ENCODE data around the gene LRP5.

LRP5 gene

DNA sequence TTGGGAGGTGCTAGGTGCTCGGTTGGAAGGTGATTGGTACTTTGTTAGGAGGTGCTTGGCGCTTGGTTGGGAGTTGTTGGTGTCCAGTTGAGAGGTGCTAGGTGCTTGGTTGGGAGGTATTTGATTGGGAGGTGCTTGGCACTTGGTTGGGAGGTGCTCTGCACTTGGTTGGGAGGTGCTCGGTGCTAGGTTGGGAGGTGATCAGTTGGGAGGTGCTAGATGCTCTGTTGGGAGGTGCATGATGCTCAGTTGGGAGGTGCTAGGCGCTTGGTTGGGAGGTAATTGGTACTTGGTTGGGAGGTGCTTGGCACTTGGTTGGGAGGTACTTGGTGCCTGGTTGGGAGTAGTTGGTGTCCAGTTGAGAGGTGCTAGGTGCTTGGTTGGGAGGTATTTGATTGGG is 40.2 kb downstream of the LRP5 start:
- Histone ChIP-seq H3K4me3 (ENCODE audit: low read length) (no peak overlapping the region), H2BK5ac (ENCODE audit: low read length) (no peak overlapping the region), H4K5ac (ENCODE audit: low read length) (no peak overlapping the region), H3K4me2 (ENCODE audit: low read length) (no peak overlapping the region), H2AK5ac (ENCODE audit: low read length) (no peak overlapping the region), H3K79me1 (ENCODE audit: low read length) (peaks cover 2% of the 10 kb centered on the region), H3K23ac (ENCODE audit: low read length) (no peak overlapping the region), H2BK120ac (ENCODE audit: low read depth, low read length) (no peak overlapping the region), H3K56ac (ENCODE audit: low read length) (no peak overlapping the region), H3K4me1 (ENCODE audit: control insufficient read depth, low read depth, low read length) (no peaks in the 10 kb centered on the region), H3K27me3 (ENCODE audit: insufficient read depth, low read length, poor library complexity) (no peaks in the 10 kb centered on the region), H3K18ac (ENCODE audit: low read length) (no peak overlapping the region), H3K4ac (ENCODE audit: low read depth, low read length) (no peak overlapping the region), H3K79me2 (ENCODE audit: control insufficient read depth, insufficient read depth, low read length) (no peaks in the 10 kb centered on the region), H3K9ac (ENCODE audit: low read length) (no peak overlapping the region), H3K36me3 (ENCODE audit: control insufficient read depth, insufficient read depth, low read length) (no peaks in the 10 kb centered on the region), H4K8ac (ENCODE audit: low read depth, low read length) (no peak overlapping the region), H3K27ac (ENCODE audit: low read depth, low read length) (no peak overlapping the region), H2BK15ac (replicated peaks; ENCODE audit: low read depth) (no peak overlapping the region)
- no peak for DNase-seq
- WGBS (ENCODE audit: extremely low coverage, insufficient coverage, low lambda C conversion rate) = no CpG with 5 or more reads among the region's 4 CpGs

DNA sequence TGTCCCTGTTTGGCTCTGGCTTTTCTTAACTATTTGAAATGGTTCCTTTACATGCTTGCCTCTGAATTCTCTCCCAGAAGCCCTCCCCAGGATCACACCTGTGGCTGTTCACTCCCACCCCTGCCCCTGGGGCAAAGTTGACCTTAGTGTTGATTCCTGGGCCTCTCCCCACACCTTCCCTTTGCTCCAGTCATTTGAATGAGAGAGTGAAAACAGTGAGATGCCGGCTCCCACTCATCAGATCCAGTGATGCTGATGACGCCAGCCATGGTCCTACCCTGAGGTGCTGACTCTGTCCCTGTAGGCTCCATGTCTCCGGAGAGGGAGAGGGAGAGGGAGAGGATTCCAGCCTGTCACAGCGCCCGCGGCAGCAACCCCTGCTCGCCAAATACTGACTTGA is 40.7 kb downstream of the LRP5 start:
- H3K27ac ChIP-seq (ENCODE audit: low read depth, low read length) = no peak overlapping the region
- no peaks in the 10 kb centered on the region for H3K79me2 ChIP-seq (ENCODE audit: control insufficient read depth, insufficient read depth, low read length)

DNA sequence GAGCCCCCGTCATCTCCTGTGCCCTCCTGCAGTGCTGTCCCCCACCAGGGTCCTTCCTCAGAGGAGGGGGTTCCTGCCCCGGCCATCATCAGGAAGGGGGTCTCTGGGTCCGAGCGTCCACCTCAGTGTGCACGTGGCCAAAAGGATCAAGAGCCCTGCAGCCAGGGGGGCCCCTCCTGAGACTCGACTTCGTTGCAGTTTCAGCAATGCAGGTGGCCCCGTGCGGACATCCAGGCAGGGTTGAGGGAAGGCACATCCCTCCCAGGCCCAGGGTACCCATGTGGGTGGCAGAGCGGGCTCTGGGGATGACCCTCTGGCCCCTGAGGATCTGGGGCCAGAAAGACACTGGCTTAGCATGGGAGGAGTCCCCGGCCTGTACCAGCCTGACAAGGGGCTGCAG is 41.3 kb downstream of the LRP5 start:
- no peaks in the 10 kb centered on the region for H3K27me3 ChIP-seq (ENCODE audit: insufficient read depth, low read length, poor library complexity)
- no peak overlapping the region for H3K4me3 ChIP-seq (ENCODE audit: low read length)
- H2BK120ac ChIP-seq (ENCODE audit: low read depth, low read length) = no peak overlapping the region
- H3K79me1 ChIP-seq (ENCODE audit: low read length) = peaks cover 2% of the 10 kb centered on the region
- no peak overlapping the region for H3K18ac ChIP-seq (ENCODE audit: low read length)
- DNase-seq = no peak
- H3K23ac ChIP-seq (ENCODE audit: low read length) = no peak overlapping the region
- peaks cover 1% of the 10 kb centered on the region for H3K36me3 ChIP-seq (ENCODE audit: control insufficient read depth, insufficient read depth, low read length)
- no CpG with 5 or more reads among the region's 11 CpGs for WGBS (ENCODE audit: extremely low coverage, insufficient coverage, low lambda C conversion rate)
- H3K56ac ChIP-seq (ENCODE audit: low read length) = no peak overlapping the region
- no peak overlapping the region for H4K8ac ChIP-seq (ENCODE audit: low read depth, low read length)
- no peaks in the 10 kb centered on the region for H3K79me2 ChIP-seq (ENCODE audit: control insufficient read depth, insufficient read depth, low read length)
- no peaks in the 10 kb centered on the region for H3K4me1 ChIP-seq (ENCODE audit: control insufficient read depth, low read depth, low read length)
- no peak overlapping the region for H2AK5ac ChIP-seq (ENCODE audit: low read length)
- H3K9ac ChIP-seq (ENCODE audit: low read length) = no peak overlapping the region
- no peak overlapping the region for H3K27ac ChIP-seq (ENCODE audit: low read depth, low read length)
- no peak overlapping the region for H2BK15ac ChIP-seq (replicated peaks; ENCODE audit: low read depth)
- H2BK5ac ChIP-seq (ENCODE audit: low read length) = no peak overlapping the region
- H4K5ac ChIP-seq (ENCODE audit: low read length) = no peak overlapping the region
- H3K4ac ChIP-seq (ENCODE audit: low read depth, low read length) = no peak overlapping the region
- no peak overlapping the region for H3K4me2 ChIP-seq (ENCODE audit: low read length)

More for the DNA sequence above, 40.7 kb downstream of the LRP5 start:
- no peak overlapping the region for H2AK5ac ChIP-seq (ENCODE audit: low read length)
- H3K79me1 ChIP-seq (ENCODE audit: low read length) = peaks cover 2% of the 10 kb centered on the region
- H3K9ac ChIP-seq (ENCODE audit: low read length) = no peak overlapping the region
- no CpG with 5 or more reads among the region's 7 CpGs for WGBS (ENCODE audit: extremely low coverage, insufficient coverage, low lambda C conversion rate)
- no peak overlapping the region for H3K4me2 ChIP-seq (ENCODE audit: low read length)
- H3K4me3 ChIP-seq (ENCODE audit: low read length) = no peak overlapping the region
- no peak overlapping the region for H2BK15ac ChIP-seq (replicated peaks; ENCODE audit: low read depth)
- no peak overlapping the region for H3K23ac ChIP-seq (ENCODE audit: low read length)
- no peak overlapping the region for H4K5ac ChIP-seq (ENCODE audit: low read length)
- no peaks in the 10 kb centered on the region for H3K36me3 ChIP-seq (ENCODE audit: control insufficient read depth, insufficient read depth, low read length)
- no peaks in the 10 kb centered on the region for H3K27me3 ChIP-seq (ENCODE audit: insufficient read depth, low read length, poor library complexity)
- no peak for DNase-seq
- H3K56ac ChIP-seq (ENCODE audit: low read length) = no peak overlapping the region
- H3K18ac ChIP-seq (ENCODE audit: low read length) = no peak overlapping the region
- no peak overlapping the region for H3K4ac ChIP-seq (ENCODE audit: low read depth, low read length)
- no peaks in the 10 kb centered on the region for H3K4me1 ChIP-seq (ENCODE audit: control insufficient read depth, low read depth, low read length)
- H2BK120ac ChIP-seq (ENCODE audit: low read depth, low read length) = no peak overlapping the region
- no peak overlapping the region for H4K8ac ChIP-seq (ENCODE audit: low read depth, low read length)
- H2BK5ac ChIP-seq (ENCODE audit: low read length) = no peak overlapping the region

- H3K56ac ChIP-seq (ENCODE audit: low read length) = peak overlapping the region; percentile 15
- no peak overlapping the region for H3K18ac ChIP-seq (ENCODE audit: low read length)
- peak; percentile 59 for DNase-seq
- peaks cover 3% of the 10 kb centered on the region for H3K36me3 ChIP-seq (ENCODE audit: control insufficient read depth, insufficient read depth, low read length)
- H3K4ac ChIP-seq (ENCODE audit: low read depth, low read length) = no peak overlapping the region
- H2AK5ac ChIP-seq (ENCODE audit: low read length) = no peak overlapping the region
- no peak overlapping the region for H3K9ac ChIP-seq (ENCODE audit: low read length)
- no peak overlapping the region for H2BK15ac ChIP-seq (replicated peaks; ENCODE audit: low read depth)
- H3K27me3 ChIP-seq (ENCODE audit: insufficient read depth, low read length, poor library complexity) = no peaks in the 10 kb centered on the region
- no peak overlapping the region for H4K5ac ChIP-seq (ENCODE audit: low read length)
- H2BK120ac ChIP-seq (ENCODE audit: low read depth, low read length) = no peak overlapping the region
- H3K4me2 ChIP-seq (ENCODE audit: low read length) = no peak overlapping the region
- WGBS (ENCODE audit: extremely low coverage, insufficient coverage, low lambda C conversion rate) = no CpG with 5 or more reads among the region's 27 CpGs
- H4K8ac ChIP-seq (ENCODE audit: low read depth, low read length) = no peak overlapping the region
- no peak overlapping the region for H3K27ac ChIP-seq (ENCODE audit: low read depth, low read length)
- no peaks in the 10 kb centered on the region for H3K79me2 ChIP-seq (ENCODE audit: control insufficient read depth, insufficient read depth, low read length)
- no peak overlapping the region for H2BK5ac ChIP-seq (ENCODE audit: low read length)
- H3K4me1 ChIP-seq (ENCODE audit: control insufficient read depth, low read depth, low read length) = no peaks in the 10 kb centered on the region
- H3K23ac ChIP-seq (ENCODE audit: low read length) = no peak overlapping the region
- peaks cover 2% of the 10 kb centered on the region for H3K79me1 ChIP-seq (ENCODE audit: low read length)
- H3K4me3 ChIP-seq (ENCODE audit: low read length) = no peak overlapping the region
Measured at GRCh38 chr11:68354148-68354872, 41.9 kb downstream of the LRP5 start.

DNA sequence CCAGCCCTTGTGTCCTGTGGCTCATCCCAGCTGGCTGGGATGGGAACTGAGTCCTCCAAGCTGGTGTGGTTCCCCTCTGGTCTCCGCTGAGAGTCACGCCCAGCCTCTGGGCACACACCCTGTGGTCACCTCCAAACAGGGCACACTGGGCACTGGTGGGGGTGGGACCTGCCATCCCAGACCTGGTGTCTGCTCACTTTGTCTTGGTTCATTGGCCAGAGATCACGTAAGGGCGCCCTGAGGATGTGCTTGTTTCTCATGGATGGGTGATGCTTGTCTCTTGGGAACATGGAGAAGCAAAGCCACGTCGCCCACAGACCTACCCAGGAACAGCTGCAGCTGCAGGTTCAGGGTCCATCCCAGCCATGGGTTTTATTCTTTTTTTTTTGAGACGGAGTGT is 43.1 kb downstream of the LRP5 start:
- DNase-seq = no peak
- H3K4me3 ChIP-seq (ENCODE audit: low read length) = no peak overlapping the region

DNA sequence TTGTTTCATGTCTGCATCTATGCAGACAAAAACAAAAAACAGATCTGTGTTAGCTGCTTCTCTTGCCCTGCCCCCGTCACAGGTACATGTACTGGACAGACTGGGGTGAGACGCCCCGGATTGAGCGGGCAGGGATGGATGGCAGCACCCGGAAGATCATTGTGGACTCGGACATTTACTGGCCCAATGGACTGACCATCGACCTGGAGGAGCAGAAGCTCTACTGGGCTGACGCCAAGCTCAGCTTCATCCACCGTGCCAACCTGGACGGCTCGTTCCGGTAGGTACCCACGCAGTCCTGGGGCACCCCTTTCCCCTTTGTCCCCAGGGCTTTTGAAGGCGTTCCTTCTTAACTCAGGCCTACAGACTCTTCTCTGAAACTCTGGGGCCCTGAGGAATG is 45.2 kb downstream of the LRP5 start:
- Histone ChIP-seq H3K18ac (ENCODE audit: low read length) (no peak overlapping the region), H3K23ac (ENCODE audit: low read length) (no peak overlapping the region), H3K27ac (ENCODE audit: low read depth, low read length) (no peak overlapping the region), H3K4me2 (ENCODE audit: low read length) (no peak overlapping the region), H3K9ac (ENCODE audit: low read length) (no peak overlapping the region), H4K5ac (ENCODE audit: low read length) (no peak overlapping the region), H2AK5ac (ENCODE audit: low read length) (no peak overlapping the region), H3K27me3 (ENCODE audit: insufficient read depth, low read length, poor library complexity) (no peaks in the 10 kb centered on the region), H3K79me2 (ENCODE audit: control insufficient read depth, insufficient read depth, low read length) (no peaks in the 10 kb centered on the region), H2BK120ac (ENCODE audit: low read depth, low read length) (no peak overlapping the region), H3K4me3 (ENCODE audit: low read length) (no peak overlapping the region), H3K36me3 (ENCODE audit: control insufficient read depth, insufficient read depth, low read length) (peaks cover 3% of the 10 kb centered on the region), H2BK15ac (replicated peaks; ENCODE audit: low read depth) (no peak overlapping the region), H2BK5ac (ENCODE audit: low read length) (no peak overlapping the region), H3K4ac (ENCODE audit: low read depth, low read length) (no peak overlapping the region), H3K4me1 (ENCODE audit: control insufficient read depth, low read depth, low read length) (no peaks in the 10 kb centered on the region), H3K79me1 (ENCODE audit: low read length) (no peaks in the 10 kb centered on the region), H3K56ac (ENCODE audit: low read length) (no peak overlapping the region), H4K8ac (ENCODE audit: low read depth, low read length) (no peak overlapping the region)
- DNase-seq = no peak
- WGBS (ENCODE audit: extremely low coverage, insufficient coverage, low lambda C conversion rate) = no CpG with 5 or more reads among the region's 14 CpGs

More for the DNA sequence above, 43.1 kb downstream of the LRP5 start:
- no CpG with 5 or more reads among the region's 7 CpGs for WGBS (ENCODE audit: extremely low coverage, insufficient coverage, low lambda C conversion rate)
- H2BK15ac ChIP-seq (replicated peaks; ENCODE audit: low read depth) = no peak overlapping the region
- peaks cover 2% of the 10 kb centered on the region for H3K79me1 ChIP-seq (ENCODE audit: low read length)
- H3K4ac ChIP-seq (ENCODE audit: low read depth, low read length) = no peak overlapping the region
- H3K27me3 ChIP-seq (ENCODE audit: insufficient read depth, low read length, poor library complexity) = no peaks in the 10 kb centered on the region
- no peak overlapping the region for H3K56ac ChIP-seq (ENCODE audit: low read length)
- no peak overlapping the region for H3K4me2 ChIP-seq (ENCODE audit: low read length)
- H3K27ac ChIP-seq (ENCODE audit: low read depth, low read length) = no peak overlapping the region
- no peak overlapping the region for H2BK5ac ChIP-seq (ENCODE audit: low read length)
- no peaks in the 10 kb centered on the region for H3K79me2 ChIP-seq (ENCODE audit: control insufficient read depth, insufficient read depth, low read length)
- no peak overlapping the region for H4K8ac ChIP-seq (ENCODE audit: low read depth, low read length)
- no peaks in the 10 kb centered on the region for H3K4me1 ChIP-seq (ENCODE audit: control insufficient read depth, low read depth, low read length)
- H2BK120ac ChIP-seq (ENCODE audit: low read depth, low read length) = no peak overlapping the region
- no peak overlapping the region for H3K18ac ChIP-seq (ENCODE audit: low read length)
- H3K23ac ChIP-seq (ENCODE audit: low read length) = no peak overlapping the region
- H4K5ac ChIP-seq (ENCODE audit: low read length) = no peak overlapping the region
- no peak overlapping the region for H2AK5ac ChIP-seq (ENCODE audit: low read length)
- no peak overlapping the region for H3K9ac ChIP-seq (ENCODE audit: low read length)
- peaks cover 3% of the 10 kb centered on the region for H3K36me3 ChIP-seq (ENCODE audit: control insufficient read depth, insufficient read depth, low read length)
